ENCODE data around the gene JUNB. TPM values are rescaled to one million over a fixed set of nuclear protein-coding genes. Genes with fewer than 3 reads are reported as not detected.

Gene JUNB
- total and polyA plus RNA-seq, 2 of the 13 experiments (the other 11 are each of a cell fraction or from before 2014, with no cell fraction given) = 7.7 to 8.2 TPM

DNA sequence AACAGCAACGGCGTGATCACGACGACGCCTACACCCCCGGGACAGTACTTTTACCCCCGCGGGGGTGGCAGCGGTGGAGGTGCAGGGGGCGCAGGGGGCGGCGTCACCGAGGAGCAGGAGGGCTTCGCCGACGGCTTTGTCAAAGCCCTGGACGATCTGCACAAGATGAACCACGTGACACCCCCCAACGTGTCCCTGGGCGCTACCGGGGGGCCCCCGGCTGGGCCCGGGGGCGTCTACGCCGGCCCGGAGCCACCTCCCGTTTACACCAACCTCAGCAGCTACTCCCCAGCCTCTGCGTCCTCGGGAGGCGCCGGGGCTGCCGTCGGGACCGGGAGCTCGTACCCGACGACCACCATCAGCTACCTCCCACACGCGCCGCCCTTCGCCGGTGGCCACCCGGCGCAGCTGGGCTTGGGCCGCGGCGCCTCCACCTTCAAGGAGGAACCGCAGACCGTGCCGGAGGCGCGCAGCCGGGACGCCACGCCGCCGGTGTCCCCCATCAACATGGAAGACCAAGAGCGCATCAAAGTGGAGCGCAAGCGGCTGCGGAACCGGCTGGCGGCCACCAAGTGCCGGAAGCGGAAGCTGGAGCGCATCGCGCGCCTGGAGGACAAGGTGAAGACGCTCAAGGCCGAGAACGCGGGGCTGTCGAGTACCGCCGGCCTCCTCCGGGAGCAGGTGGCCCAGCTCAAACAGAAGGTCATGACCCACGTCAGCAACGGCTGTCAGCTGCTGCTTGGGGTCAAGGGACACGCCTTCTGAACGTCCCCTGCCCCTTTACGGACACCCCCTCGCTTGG lies 966 bp downstream of the JUNB start (continued):
- TF ChIP-seq PHB2 (IDR thresholded peaks at IDR 0.05; ENCODE audit: partially characterized antibody) = no peak
- TF ChIP-seq ZNF562 (CRISPR knock-in tag; IDR thresholded peaks at IDR 0.05; ENCODE audit: borderline replicate concordance) = no peak
- TF ChIP-seq, protein P1, sequence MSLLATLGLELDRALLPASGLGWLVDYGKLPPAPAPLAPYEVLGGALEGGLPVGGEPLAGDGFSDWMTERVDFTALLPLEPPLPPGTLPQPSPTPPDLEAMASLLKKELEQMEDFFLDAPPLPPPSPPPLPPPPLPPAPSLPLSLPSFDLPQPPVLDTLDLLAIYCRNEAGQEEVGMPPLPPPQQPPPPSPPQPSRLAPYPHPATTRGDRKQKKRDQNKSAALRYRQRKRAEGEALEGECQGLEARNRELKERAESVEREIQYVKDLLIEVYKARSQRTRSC (CRISPR knock-in tag; IDR thresholded peaks at IDR 0.05; ENCODE audit: low read depth) = no peak
- TF ChIP-seq, protein P2, sequence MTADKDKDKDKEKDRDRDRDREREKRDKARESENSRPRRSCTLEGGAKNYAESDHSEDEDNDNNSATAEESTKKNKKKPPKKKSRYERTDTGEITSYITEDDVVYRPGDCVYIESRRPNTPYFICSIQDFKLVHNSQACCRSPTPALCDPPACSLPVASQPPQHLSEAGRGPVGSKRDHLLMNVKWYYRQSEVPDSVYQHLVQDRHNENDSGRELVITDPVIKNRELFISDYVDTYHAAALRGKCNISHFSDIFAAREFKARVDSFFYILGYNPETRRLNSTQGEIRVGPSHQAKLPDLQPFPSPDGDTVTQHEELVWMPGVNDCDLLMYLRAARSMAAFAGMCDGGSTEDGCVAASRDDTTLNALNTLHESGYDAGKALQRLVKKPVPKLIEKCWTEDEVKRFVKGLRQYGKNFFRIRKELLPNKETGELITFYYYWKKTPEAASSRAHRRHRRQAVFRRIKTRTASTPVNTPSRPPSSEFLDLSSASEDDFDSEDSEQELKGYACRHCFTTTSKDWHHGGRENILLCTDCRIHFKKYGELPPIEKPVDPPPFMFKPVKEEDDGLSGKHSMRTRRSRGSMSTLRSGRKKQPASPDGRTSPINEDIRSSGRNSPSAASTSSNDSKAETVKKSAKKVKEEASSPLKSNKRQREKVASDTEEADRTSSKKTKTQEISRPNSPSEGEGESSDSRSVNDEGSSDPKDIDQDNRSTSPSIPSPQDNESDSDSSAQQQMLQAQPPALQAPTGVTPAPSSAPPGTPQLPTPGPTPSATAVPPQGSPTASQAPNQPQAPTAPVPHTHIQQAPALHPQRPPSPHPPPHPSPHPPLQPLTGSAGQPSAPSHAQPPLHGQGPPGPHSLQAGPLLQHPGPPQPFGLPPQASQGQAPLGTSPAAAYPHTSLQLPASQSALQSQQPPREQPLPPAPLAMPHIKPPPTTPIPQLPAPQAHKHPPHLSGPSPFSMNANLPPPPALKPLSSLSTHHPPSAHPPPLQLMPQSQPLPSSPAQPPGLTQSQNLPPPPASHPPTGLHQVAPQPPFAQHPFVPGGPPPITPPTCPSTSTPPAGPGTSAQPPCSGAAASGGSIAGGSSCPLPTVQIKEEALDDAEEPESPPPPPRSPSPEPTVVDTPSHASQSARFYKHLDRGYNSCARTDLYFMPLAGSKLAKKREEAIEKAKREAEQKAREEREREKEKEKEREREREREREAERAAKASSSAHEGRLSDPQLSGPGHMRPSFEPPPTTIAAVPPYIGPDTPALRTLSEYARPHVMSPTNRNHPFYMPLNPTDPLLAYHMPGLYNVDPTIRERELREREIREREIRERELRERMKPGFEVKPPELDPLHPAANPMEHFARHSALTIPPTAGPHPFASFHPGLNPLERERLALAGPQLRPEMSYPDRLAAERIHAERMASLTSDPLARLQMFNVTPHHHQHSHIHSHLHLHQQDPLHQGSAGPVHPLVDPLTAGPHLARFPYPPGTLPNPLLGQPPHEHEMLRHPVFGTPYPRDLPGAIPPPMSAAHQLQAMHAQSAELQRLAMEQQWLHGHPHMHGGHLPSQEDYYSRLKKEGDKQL (CRISPR knock-in tag; IDR thresholded peaks at IDR 0.05; ENCODE audit: low read depth) = no peak
- TF ChIP-seq ZNF607 (CRISPR knock-in tag; IDR thresholded peaks at IDR 0.05; ENCODE audit: borderline replicate concordance) = 0 out of 2 replicates have a peak, but pooled peaks have one; percentile 19
- TF ChIP-seq, protein P3, sequence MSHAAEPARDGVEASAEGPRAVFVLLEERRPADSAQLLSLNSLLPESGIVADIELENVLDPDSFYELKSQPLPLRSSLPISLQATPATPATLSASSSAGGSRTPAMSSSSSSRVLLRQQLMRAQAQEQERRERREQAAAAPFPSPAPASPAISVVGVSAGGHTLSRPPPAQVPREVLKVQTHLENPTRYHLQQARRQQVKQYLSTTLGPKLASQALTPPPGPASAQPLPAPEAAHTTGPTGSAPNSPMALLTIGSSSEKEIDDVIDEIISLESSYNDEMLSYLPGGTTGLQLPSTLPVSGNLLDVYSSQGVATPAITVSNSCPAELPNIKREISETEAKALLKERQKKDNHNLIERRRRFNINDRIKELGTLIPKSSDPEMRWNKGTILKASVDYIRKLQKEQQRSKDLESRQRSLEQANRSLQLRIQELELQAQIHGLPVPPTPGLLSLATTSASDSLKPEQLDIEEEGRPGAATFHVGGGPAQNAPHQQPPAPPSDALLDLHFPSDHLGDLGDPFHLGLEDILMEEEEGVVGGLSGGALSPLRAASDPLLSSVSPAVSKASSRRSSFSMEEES (CRISPR knock-in tag; IDR thresholded peaks at IDR 0.05) = 0 out of 2 replicates have a peak, but pooled peaks have one; percentile 17
- TF ChIP-seq SRSF4 (IDR thresholded peaks at IDR 0.05; ENCODE audit: low read depth, low read length, poor library complexity, severe bottlenecking) = no peak
- no peak for TF ChIP-seq MIER2 (CRISPR knock-in tag; IDR thresholded peaks at IDR 0.05)
- TF ChIP-seq KMT2B (CRISPR knock-in tag; IDR thresholded peaks at IDR 0.05) = no peak
- TF ChIP-seq MAZ (IDR thresholded peaks at IDR 0.05; ENCODE audit: borderline replicate concordance, low read depth, low read length) = no peak
- peak; percentile 53; the same call in 1 of the 2 replicates for TF ChIP-seq MAZ (CRISPR knock-in tag; IDR thresholded peaks at IDR 0.05; ENCODE audit: low read depth)
- TF ChIP-seq, protein P4, sequence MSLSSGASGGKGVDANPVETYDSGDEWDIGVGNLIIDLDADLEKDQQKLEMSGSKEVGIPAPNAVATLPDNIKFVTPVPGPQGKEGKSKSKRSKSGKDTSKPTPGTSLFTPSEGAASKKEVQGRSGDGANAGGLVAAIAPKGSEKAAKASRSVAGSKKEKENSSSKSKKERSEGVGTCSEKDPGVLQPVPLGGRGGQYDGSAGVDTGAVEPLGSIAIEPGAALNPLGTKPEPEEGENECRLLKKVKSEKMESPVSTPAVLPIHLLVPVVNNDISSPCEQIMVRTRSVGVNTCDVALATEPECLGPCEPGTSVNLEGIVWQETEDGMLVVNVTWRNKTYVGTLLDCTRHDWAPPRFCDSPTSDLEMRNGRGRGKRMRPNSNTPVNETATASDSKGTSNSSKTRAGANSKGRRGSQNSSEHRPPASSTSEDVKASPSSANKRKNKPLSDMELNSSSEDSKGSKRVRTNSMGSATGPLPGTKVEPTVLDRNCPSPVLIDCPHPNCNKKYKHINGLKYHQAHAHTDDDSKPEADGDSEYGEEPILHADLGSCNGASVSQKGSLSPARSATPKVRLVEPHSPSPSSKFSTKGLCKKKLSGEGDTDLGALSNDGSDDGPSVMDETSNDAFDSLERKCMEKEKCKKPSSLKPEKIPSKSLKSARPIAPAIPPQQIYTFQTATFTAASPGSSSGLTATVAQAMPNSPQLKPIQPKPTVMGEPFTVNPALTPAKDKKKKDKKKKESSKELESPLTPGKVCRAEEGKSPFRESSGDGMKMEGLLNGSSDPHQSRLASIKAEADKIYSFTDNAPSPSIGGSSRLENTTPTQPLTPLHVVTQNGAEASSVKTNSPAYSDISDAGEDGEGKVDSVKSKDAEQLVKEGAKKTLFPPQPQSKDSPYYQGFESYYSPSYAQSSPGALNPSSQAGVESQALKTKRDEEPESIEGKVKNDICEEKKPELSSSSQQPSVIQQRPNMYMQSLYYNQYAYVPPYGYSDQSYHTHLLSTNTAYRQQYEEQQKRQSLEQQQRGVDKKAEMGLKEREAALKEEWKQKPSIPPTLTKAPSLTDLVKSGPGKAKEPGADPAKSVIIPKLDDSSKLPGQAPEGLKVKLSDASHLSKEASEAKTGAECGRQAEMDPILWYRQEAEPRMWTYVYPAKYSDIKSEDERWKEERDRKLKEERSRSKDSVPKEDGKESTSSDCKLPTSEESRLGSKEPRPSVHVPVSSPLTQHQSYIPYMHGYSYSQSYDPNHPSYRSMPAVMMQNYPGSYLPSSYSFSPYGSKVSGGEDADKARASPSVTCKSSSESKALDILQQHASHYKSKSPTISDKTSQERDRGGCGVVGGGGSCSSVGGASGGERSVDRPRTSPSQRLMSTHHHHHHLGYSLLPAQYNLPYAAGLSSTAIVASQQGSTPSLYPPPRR (CRISPR knock-in tag; IDR thresholded peaks at IDR 0.05; ENCODE audit: borderline replicate concordance) = no peak

All from HepG2 (cell line).